Prostate gland (tissue), 2 donors: ENCODE measurements around the gene TXNRD2.
"Not testable (repeated sequence)": the region's sequence is repeated elsewhere in the genome, so short reads cannot be mapped to it uniquely, and the experiment has no call there.

ENCODE experiments used
- CTCF ChIP-seq, 4 experiments: fragments of 200-600 bp in 2 of 4; fragments of 450-650 bp in 2 of 4; sonication (generic) in 2 of 4; IDR thresholded peaks; 1 replicate in 3 of 4; 2 replicates in 1 of 4; pipeline ENCODE4 v1.5.1; 2016 to 2019; ENCODE audit warnings: antibody characterized with exemption in 4 of 4, mild to moderate bottlenecking in 2 of 4, moderate library complexity in 2 of 4
- POLR2A ChIP-seq: fragments of 450-650 bp; IDR thresholded peaks from one replicate; pipeline ENCODE4 v1.6.1; 2016; ENCODE audit warnings: antibody characterized with exemption, mild to moderate bottlenecking
- POLR2AphosphoS5 ChIP-seq: sonication (generic); formaldehyde crosslinking; IDR thresholded peaks from one replicate; pipeline ENCODE4 v1.6.1; 2017; ENCODE audit warnings: antibody characterized with exemption

- not testable (repeated sequence) for TF ChIP-seq CTCF (IDR thresholded peaks at IDR 0.05); POLR2A; POLR2AphosphoS5
Measured at GRCh38 chr22:19833327-19833726, 108.3 kb downstream of the TXNRD2 start.
